ENCODE measurements around the gene MDN1.
"Not testable (repeated sequence)": the region's sequence is repeated elsewhere in the genome, so short reads cannot be mapped to it uniquely, and the experiment has no call there.

MDN1 gene

DNA sequence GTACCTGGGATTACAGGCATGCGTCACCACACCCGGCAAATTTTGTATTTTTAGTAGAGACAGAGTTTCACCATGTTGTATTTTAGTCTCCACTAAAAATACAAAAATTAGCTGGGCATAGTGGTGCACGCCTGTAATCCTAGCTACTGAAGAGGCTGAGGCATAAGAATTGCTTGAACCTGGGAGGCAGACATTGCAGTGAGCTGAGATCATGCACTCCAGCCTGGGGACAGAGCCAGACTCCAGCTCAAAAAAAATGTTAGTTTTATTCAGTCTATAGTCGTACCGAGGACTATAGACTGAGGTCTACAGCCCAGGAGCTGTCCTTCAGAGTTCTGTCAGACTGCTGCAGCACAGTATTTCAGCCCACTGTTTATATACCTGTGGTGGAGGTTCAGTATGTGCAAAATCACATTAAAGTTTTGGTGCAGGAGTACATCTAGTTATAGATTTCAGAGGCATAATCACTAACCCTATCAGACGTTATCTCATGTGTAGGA is 6.5 kb upstream of the MDN1 start:
- DNase-seq, result no peak

- DNase-seq, result peak in 22 of 58 donors; percentile 1 to 62 (median 28)
Observed at GRCh38 chr6:89818977-89819335, 638 bp downstream of the MDN1 start.

DNA sequence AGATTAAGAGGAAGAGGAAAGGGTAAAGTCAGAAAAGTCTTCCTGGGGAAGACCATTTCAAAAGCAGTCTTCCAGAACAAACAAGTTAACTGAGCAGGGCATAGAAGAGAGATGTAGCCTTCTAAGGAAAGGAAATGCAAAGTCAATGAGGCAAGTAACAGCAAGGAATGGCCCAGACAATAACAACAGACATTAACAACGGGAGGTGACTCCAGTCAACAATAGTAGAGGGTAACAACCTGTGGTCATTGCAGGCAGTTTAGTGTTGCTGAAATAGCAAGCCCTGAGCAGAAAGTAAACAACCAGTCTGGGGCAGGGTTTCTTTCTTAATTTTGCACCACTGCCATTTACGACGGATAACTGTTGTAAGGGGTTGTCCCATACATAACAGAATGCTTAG is 2.1 kb downstream of the MDN1 start:
- no peak for DNase-seq

- DNase-seq, result not testable (repeated sequence)
Observed at GRCh38 chr6:89813422-89813821, 6.2 kb downstream of the MDN1 start.

- no peak for DNase-seq
Observed at GRCh38 chr6:89807581-89807980, 12.0 kb downstream of the MDN1 start.

DNA sequence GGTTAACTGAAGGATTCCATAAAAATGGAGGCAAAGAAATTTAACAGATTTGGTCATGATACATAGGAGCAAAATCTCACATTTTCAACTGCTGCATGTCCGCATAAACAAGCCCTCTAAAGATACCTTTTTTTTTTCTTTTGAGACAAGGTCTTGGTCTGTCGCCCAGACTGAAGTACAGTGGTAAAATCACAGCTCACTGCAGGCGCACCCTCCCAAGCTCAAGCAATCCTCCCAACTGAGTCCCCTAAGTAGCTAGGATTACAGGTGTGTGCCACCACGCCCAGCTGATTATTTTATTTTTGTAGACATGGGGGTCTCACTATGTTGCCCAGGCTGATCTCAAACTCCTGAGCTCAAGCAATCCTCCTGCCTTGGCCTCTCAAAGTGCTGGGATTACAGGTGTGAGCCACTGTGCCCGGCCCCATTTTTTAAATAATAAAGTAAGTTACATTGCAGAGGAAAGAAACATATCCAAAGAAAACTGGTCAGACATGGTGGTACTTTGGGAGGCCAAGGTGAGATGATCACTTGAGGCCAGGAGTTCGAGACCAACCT is 13.7 kb downstream of the MDN1 start:
- DNase-seq, result no peak

GRCh38 chr6:89803271-89803670 is 16.3 kb downstream of the MDN1 start:
- no peak for DNase-seq

- no peak for DNase-seq
Observed at GRCh38 chr6:89799756-89800155, 19.8 kb downstream of the MDN1 start.

DNA sequence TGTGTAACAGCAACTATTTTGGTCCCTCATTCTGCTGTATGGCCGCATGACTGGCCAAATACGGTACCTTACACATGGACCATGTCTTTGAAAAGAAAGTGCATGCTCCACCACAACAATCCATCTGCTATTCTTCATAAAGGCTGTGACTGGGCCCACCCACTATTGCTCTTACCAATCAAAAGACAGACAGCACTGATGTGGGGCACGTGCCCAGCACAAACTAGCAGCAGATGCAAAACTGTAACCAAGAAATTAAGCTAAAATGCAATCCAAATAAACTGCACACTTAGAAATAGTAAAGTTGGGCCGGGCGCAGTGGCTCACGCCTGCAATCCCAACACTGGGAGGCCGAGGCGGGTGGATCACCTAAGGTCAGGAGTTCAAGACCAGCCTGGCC is 20.5 kb downstream of the MDN1 start:
- no peak for DNase-seq

DNA sequence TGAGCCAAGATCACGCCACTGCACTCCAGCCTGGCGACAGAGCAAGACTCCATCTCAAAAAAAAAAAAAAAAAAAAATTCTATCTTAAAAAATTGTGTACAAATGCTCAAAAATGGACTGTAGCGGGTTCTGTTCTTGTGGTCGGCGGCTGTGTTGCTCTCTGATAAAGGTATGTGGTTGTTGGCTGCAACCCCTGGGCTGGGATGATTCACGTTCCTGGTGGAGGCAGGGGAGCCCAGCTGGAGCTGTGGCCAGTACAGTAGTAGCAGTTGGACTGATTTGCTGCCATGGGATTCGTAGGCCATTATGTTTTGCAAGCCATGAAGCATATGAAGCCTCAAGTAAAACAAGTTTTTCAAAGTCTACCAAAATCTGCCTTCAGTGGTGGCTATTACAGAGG is 22.3 kb downstream of the MDN1 start:
- no peak for DNase-seq

DNA sequence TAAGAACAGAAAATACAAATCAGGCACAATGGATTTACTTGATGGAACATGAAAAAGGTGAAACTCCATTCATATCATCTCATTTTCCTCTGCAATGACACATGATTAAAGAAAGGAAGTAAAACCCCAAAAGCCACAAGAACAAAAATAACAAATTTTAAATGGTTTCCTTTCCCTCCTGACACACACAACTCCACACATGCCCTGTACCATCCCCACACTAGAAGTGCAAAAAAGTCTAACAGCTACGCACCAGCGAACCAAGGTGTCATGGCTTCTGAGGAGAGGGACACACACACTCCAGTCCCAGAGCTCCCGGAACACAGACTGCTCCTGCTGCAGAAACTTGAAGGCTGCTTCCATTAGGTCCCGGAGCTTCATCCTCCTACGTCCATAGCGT is 25.3 kb downstream of the MDN1 start:
- no peak for DNase-seq

DNA sequence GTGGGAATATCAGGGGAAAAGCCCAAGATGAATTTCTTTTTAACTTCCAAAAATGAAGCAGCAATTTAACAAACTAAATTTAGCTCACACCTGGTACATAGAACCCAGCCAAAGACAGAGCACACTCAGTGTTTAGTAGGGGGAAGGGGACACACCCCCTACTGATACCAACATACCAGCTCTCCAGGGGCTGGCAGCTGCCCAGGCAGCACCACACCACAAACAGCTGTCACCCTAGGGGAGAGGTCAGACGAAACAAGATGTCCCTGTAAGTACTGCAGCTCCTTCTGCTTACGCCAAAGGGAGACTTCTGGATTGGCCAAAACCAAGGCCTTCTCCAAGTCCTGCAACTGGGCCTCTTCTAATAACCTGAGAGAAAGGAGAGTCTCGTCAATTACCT is 26.0 kb downstream of the MDN1 start:
- peak in 1 of 58 donors; percentile 1 for DNase-seq

DNA sequence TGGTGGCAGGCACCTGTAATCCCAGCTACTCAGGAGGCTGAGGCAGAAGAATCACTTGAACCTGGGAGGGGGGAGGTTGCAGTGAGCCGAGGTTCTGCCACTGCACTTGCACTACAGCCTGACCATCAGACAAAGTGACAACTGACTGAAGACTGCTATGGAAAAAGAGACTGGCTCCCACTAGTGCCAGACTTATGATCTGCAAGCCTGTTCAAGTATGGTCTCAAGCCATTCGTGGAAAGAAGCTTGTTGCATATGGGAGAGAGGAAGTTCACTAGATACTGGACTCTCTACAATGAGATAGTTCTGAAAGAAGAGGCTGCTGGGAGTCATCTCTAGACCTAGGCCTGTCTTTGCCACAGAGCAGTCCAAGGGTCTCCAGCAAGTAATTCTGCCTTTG is 26.7 kb downstream of the MDN1 start:
- peak in 1 of 58 donors; percentile 2 for DNase-seq

GRCh38 chr6:89790403-89790802 is 29.2 kb downstream of the MDN1 start:
- DNase-seq, result no peak

GRCh38 chr6:89789980-89790379 is 29.6 kb downstream of the MDN1 start:
- DNase-seq, result no peak

DNA sequence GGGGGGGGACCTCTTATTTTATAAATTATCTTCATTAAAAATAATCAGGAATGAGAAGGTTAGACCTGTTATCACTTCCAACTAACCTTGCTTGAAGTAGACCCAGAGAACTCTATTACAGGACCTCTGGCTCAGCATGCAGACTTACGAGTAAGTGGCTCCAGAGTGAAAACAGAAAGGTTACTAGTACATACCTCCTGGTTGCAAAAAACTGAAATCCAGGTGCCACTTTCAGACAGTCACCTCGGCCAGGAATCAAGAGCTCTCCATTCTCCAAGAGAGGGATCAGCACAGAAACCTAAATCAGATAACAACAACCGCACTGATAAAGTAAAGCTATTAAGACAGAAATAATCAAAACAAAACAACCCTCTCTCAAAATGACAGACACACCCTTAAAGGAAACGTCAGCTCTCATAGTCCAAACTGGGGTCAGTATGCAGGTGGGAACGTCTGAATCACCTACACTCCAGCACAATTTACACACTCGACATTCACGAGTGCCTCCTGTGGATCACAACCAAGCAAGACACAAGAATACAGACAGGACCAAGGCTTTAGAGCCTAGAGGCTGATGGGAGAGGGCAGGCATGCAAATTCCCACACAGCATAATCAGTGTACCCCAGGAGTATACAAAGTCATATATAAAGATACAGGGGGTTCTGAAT is 31.8 kb downstream of the MDN1 start:
- DNase-seq, result no peak

DNA sequence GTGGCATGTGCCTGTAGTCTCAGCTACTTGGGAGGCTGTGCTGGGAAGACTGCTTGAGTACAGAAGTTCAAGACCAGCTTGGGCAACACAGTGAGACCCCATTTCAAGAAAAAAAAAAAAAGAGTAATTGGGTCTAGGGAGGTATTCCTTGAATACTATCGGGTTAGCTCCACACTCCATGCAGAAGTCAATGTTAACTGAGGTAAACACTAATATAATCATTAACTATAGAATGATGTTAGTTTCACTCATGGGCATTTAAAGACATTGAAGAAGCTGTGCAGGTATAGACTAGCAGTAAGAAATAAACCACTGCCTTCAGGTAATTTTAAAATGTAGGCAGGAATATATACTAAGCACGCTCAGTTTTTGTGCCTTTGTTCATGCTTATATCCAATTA is 32.6 kb downstream of the MDN1 start:
- no peak for DNase-seq

- DNase-seq, result no peak
Observed at GRCh38 chr6:89784838-89785237, 34.8 kb downstream of the MDN1 start.

DNA sequence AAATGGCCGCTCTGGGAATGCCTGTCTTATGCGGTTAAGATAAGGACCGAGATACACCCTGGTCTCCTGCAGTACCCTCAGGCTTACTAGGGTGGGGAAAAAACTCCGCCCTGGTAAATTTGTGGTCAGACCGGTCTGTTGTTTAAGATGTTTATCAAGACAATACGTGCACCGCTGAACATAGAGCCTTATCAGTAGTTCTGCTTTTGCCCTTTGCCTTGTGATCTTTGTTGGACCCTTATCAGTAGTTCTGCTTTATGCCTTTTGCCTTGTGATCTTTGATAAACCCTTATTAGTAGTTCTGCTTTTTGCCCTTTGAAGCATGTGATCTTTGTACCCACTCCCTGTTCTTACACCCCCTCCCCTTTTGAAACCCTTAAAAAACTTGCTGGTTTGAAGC is 36.3 kb downstream of the MDN1 start:
- not testable (repeated sequence) for DNase-seq

- no peak for DNase-seq
Observed at GRCh38 chr6:89782222-89782621, 37.4 kb downstream of the MDN1 start.

DNA sequence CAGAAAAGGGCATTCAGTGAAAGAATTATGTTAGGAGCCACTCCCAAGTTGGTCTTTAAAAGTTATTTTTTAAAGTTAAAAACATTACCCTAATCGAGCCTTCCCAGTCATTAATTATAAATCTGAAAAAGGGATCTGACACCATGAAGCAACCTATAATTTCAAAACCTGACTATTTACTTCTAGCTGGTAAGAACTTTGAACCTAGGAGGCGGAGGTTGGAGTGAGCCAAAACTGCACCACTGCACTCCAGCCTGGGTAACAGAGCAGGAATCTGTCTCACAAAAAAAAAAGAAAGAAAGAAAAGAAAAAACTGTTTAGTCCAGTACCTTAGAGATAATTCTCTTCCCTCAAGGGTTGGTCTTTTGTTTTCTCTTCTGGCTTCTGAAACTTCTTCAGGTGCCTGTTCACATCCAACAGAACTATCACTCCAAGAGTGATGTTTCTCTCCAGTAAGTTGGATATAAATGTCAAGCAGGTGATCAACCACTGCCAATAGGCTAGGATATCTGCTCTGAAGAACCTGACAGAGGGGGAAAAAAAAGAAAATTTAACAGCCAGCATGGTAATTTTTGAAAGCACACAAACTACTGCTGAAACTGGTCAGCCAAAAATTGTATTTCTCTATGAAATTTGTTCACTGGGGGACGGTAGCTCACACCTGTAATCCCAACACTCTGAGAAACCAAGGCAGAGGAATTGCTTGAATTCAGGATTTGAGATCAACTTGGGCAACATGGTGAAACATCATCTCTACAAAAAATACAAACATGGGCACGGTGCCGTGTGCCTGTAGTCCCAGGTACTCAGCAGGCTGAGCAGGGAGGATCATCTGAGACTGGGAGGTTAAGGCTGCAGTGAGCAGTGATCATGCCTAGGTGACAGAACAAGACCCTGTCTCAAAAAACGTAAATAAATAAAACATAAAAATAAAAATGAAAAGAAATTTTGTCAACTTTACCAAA is 38.2 kb downstream of the MDN1 start:
- DNase-seq, result no peak

DNA sequence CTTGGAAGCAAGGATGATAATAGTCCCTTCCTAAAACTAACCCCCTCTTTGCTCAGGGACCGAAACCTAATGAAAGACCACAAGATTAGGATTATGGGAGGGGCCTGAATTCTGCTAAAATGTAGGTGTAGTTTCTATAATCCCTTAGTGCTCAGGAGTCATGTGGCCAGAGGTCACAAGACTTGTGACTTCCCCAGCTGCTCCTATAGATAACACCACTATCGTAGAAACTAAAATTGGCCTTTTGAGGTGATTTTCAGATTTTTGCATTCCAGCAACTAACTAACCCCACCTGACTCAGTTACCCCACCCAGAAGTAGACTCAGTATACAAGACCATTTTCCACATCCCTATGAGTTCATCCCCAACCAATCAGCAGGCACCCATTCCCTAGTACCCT is 42.1 kb downstream of the MDN1 start:
- no peak for DNase-seq

Data from anterior cingulate cortex (tissue), 58 donors.